Central memory CD8-positive, alpha-beta T cell (primary cell): Measurements from ENCODE around the gene KRTAP5-8.
"Not testable (repeated sequence)": the region's sequence is repeated elsewhere in the genome, so short reads cannot be mapped to it uniquely, and the experiment has no call there.

Source experiments
- ATAC-seq: fragments of 150-1000 bp; cut with Tn5 transposase; replicated peaks from 2 replicates; pipeline ENCODE4 v1.10.0; 2022; ENCODE audit warnings: mild to moderate bottlenecking, moderate FRiP score, moderate number of reproducible peaks; ENCODE audit not compliant: poor library complexity, severe bottlenecking; ENCODE audit errors: extremely low read depth
- DNase-seq, 2 donors: peaks; one replicate each; pipeline ENCODE4 v3.0.0; 2021; ENCODE audit warnings: low spot score in 2 of 2
- H3K27ac Mint-ChIP-seq: one replicate; pipeline ENCODE4 v1.8.0; 2022; ENCODE audit warnings: low read depth, mild to moderate bottlenecking, moderate library complexity, mixed read lengths
- H3K27me3 Mint-ChIP-seq: one replicate; pipeline ENCODE4 v1.8.0; 2022; ENCODE audit warnings: mixed read lengths
- H3K36me3 Mint-ChIP-seq: one replicate; pipeline ENCODE4 v1.8.0; 2022; ENCODE audit warnings: mild to moderate bottlenecking, moderate library complexity, mixed read lengths; ENCODE audit not compliant: insufficient read depth
- H3K4me1 Mint-ChIP-seq: one replicate; pipeline ENCODE4 v1.8.0; 2022; ENCODE audit warnings: mixed read lengths
- H3K4me3 Mint-ChIP-seq: one replicate; pipeline ENCODE4 v1.8.0; 2022; ENCODE audit warnings: mild to moderate bottlenecking, moderate library complexity, mixed read lengths
- H3K9me3 Mint-ChIP-seq: one replicate; pipeline ENCODE4 v1.8.0; 2022; ENCODE audit warnings: mixed read lengths

Gene KRTAP5-8

DNA sequence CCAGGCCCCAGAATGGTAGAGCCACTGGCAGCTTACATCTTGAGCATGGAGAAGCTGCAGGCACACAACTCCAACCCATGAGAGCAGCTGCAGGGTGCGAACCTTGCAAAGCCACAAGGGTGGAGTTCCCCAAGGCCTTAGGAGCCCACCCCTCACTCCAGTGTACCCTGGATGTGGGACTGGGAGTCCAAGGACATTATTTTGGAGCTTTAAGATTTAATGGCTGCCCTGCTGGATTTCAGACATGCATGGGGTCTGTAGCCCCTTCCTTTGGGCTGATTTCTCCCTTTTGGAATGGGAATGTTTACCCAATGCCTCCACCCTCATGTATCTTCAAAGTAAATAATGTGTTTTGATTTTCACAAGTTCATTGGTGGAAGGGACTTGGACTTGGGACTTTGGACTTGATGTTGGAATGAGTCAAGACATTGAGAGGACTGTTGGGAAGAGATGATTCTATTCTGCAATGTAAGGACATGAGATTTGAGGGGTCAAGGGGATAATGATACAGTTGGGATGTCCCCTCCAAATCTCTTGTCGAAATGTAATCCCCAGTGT lies 11.8 kb upstream of the KRTAP5-8 start:
- Mint-ChIP-seq H3K36me3 (no peaks in the 10 kb centered on the region), H3K4me1 (no peaks in the 10 kb centered on the region), H3K27ac (no peak overlapping the region), H3K27me3 (peaks cover 27% of the 10 kb centered on the region), H3K4me3 (no peak overlapping the region), H3K9me3 (peaks cover 7% of the 10 kb centered on the region)
- ATAC-seq (no peak), DNase-seq (no peak)

DNA sequence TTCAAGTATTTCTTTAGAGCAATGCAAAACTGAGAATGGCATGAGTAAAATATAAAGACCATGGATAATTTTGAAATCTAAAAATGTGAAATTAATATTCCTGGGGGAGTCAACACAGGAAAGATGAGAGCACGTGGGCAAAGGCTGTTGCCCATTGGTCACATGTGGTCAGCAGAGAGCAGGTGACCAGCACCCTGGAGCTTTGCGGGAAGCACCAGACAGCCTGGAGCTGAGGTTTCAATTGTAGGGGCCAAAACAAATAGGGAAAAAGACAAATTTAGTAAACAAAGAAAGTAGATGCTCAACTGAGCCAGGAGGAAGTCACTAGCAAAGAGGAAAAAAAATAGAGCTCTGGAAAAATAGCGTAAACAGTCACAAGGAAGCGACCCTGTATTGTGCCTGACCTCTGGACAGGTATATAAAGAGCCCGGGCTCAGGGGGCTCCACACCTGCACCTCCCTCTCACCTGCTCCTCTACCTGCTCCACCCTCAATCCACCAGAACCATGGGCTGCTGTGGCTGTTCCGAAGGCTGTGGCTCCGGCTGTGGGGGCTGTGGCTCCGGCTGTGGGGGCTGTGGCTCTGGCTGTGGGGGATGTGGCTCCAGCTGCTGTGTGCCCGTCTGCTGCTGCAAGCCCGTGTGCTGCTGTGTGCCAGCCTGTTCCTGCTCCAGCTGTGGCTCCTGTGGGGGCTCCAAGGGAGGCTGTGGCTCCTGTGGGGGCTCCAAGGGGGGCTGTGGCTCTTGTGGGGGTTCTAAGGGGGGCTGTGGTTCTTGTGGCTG lies 10.8 kb upstream of the KRTAP5-8 start, which contains the start of gene KRTAP5-7:
Gene KRTAP5-7, plus strand, starts transcription at position 472 of the 780 bp plus-strand sequence. Its CDS starts 34 bp downstream, at position 506.
- peaks cover 27% of the 10 kb centered on the region for H3K27me3 Mint-ChIP-seq
- H3K36me3 Mint-ChIP-seq, H3K9me3 Mint-ChIP-seq, ATAC-seq, H3K4me1 Mint-ChIP-seq, H3K4me3 Mint-ChIP-seq, H3K27ac Mint-ChIP-seq, DNase-seq: not testable (repeated sequence)

DNA sequence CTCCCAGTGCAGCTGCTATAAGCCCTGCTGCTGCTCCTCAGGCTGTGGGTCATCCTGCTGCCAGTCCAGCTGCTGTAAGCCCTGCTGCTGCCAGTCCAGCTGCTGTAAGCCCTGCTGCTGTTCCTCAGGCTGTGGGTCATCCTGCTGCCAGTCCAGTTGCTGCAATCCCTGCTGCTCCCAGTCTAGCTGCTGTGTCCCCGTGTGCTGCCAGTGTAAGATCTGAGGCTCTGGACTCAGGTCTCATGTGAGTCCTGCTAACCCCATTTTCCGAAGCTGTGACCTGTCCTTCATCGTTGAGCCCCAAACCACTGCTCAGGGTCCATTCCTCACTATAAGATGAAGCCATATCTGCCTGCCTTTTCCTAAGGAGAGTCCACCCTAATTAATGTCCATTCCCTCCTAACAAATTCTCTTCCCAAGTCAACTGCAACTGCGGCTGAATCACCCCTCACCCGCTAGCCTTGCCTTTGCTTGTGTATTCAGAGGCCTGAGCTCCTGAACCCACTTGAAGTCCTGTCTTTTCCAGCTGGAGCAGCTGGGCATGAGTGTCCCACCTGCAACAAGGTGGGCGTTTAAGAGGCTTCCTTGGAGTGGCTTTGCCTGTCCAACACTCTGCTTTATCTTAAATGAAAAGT lies 10.1 kb upstream of the KRTAP5-8 start:
- Mint-ChIP-seq H3K4me3 (no peak overlapping the region), H3K36me3 (no peaks in the 10 kb centered on the region), H3K27ac (no peak overlapping the region), H3K4me1 (no peaks in the 10 kb centered on the region), H3K9me3 (no peaks in the 10 kb centered on the region), H3K27me3 (peaks cover 27% of the 10 kb centered on the region)
- ATAC-seq (no peak), DNase-seq (no peak)

DNA sequence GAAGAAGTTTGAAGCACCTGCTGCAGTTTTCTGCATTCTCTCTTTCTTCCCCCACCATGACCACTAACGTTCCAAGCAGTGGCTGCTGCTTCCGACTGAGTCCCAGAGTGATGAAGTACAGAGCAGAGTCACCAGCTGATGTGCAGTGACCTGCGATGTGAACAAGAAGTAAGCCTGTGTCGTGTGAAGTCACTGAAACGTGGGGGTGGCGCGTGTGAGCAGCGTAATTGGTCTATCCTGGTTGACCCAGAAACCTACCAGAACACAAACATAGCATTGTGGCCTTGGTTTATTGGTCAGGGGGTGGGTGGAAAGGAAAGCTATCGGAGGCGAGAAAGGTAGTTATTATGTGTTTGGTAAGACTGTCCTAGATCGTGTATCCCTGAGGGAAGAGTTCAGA lies 7.2 kb upstream of the KRTAP5-8 start:
- Mint-ChIP-seq H3K4me1 (no peaks in the 10 kb centered on the region), H3K36me3 (no peaks in the 10 kb centered on the region), H3K4me3 (no peak overlapping the region), H3K27ac (no peak overlapping the region), H3K9me3 (no peaks in the 10 kb centered on the region), H3K27me3 (peaks cover 28% of the 10 kb centered on the region)
- no peak for DNase-seq
- no peak for ATAC-seq

DNA sequence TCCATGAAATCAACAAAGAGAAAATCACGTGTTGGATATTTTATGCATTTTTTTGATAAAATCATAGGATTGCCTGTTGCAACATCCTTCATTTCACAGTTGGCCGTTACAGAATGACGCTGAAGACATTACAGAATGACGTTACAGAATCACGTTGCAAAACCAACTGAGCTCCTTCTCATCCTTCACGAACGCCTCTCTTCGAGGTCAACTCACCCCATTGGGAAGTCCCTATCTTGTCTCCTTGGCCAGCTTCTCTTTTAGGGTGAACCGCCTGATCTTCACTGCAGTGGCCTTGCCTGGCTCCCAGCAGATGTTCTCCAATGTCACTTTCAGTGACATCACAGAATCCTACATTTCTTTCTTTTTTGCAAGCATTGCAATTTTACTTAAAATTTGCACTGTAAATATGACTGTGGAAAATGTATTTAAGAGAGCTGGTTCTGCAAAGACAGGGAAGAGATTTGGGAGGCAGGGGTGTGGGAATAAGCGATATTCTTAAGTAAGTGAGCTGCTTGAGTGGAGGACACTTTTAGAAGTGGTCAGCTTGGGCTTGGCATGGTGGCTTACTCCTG lies 5.7 kb upstream of the KRTAP5-8 start:
- no peaks in the 10 kb centered on the region for H3K9me3 Mint-ChIP-seq
- DNase-seq (no peak), ATAC-seq (no peak)
- no peaks in the 10 kb centered on the region for H3K4me1 Mint-ChIP-seq
- no peaks in the 10 kb centered on the region for H3K36me3 Mint-ChIP-seq
- peaks cover 32% of the 10 kb centered on the region for H3K27me3 Mint-ChIP-seq
- no peak overlapping the region for H3K4me3 Mint-ChIP-seq
- H3K27ac Mint-ChIP-seq, result no peak overlapping the region

DNA sequence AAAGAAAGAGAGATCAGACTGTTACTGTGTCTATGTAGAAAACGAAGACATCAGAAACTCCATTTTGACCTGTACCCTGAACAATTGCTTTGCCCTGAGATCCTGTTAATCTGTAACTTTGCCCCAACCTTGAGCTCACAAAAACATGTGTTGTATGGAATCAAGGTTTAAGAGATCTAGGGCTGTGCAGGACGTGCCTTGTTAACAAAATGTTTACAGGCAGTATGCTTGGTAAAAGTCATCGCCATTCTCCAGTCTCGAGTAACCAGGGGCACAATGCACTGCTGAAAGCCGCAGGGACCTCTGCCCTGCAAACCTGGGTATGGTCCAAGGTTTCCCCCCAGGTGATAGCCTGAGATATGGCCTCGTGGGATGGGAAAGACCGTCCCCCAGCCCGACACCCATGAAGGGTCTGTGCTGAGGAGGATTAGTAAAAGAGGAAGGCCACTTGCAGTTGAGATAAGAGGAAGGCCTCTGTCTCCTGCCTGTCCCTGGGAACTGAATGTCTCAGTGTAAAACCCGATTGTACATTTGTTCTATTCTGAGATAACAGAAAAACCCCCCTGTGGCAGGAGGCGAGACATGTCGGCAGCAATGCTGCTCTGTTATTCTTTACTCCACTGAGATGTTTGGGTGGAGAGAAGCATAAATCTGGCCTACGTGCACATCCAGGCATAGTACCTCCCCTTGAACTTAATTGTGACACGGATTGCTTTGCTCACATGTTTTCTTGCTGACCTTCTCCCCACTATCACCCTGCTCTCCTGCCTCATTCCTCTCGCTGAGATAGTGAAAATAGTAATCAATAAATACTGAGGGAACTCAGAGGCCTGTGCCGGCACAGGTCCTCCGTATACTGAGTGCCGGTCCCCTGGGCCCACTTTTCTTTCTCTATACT lies 2.9 kb upstream of the KRTAP5-8 start:
- not testable (repeated sequence) for ATAC-seq, H3K9me3 Mint-ChIP-seq, H3K27ac Mint-ChIP-seq, H3K4me3 Mint-ChIP-seq, DNase-seq, H3K36me3 Mint-ChIP-seq, H3K4me1 Mint-ChIP-seq
- peaks cover 36% of the 10 kb centered on the region for H3K27me3 Mint-ChIP-seq

DNA sequence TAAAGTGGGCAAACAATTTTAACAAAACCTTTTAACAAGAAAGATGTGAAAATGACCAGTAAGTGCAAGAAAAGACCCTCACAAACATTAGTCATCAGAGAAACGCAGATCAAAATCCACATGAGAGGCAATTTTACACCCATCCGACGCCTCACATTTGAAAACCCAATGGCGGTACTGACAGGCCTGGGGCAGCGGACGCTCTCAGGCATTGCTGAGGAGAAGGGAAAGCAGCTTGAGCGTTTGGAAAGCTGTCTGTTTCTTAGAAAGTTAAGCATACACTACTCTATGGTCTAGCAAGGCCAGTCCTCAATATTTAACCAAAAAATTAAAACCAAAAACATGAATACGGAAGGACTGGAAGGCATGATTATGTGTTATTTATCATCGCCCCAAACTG lies 2.0 kb upstream of the KRTAP5-8 start:
- DNase-seq, result no peak
- Mint-ChIP-seq H3K4me3 (no peak overlapping the region), H3K27ac (no peak overlapping the region)

DNA sequence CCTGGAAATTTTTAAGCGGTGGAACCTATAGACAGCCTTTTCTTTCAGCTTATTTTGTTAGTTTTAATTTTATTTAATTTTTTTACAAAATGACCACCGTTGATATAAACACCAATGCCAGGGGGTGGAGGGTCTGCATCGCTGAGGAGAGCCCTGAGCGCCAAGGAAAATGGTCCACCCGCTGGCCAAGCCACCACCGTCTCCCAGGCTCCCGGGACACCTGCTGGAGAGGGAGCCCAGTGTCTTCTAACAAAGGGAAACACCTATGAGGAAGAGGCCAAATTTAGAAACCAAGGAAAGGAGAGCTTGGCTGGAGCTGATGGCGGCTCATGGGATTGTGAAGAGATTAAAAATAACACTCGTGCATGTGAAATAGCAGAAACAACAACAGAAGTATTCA lies 288 bp upstream of the KRTAP5-8 start:
- DNase-seq (no peak), ATAC-seq (no peak)
- Mint-ChIP-seq H3K27me3 (peaks cover 60% of the 10 kb centered on the region), H3K4me1 (no peaks in the 10 kb centered on the region), H3K4me3 (no peak overlapping the region), H3K36me3 (no peaks in the 10 kb centered on the region), H3K9me3 (peaks cover 11% of the 10 kb centered on the region), H3K27ac (no peak overlapping the region)

More for the DNA sequence above, 2.0 kb upstream of the KRTAP5-8 start:
- H3K36me3 Mint-ChIP-seq, result no peaks in the 10 kb centered on the region
- H3K27me3 Mint-ChIP-seq, result peaks cover 42% of the 10 kb centered on the region
- no peak for ATAC-seq
- peaks cover 4% of the 10 kb centered on the region for H3K9me3 Mint-ChIP-seq
- H3K4me1 Mint-ChIP-seq, result no peaks in the 10 kb centered on the region

DNA sequence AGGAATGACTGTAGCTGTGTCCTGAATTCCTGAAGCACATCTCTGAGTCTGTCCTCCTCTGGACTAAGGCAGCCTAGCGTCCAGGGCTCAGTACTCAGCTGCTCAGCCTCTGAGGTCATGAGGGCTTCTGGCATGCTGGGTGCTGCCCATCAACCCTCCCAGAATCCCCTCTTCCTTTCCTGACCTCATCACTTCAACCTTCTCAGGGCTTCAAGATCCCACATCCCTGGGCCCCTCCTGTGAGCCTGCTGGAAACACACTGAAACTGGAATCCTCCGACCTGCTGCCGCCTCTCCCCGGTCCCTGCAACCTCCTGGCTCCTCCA lies 803 bp downstream of the KRTAP5-8 start:
- no peak overlapping the region for H3K27ac Mint-ChIP-seq
- H3K4me3 Mint-ChIP-seq, result no peak overlapping the region
- H3K9me3 Mint-ChIP-seq, result peaks cover 11% of the 10 kb centered on the region
- H3K36me3 Mint-ChIP-seq, result peaks cover 2% of the 10 kb centered on the region
- no peak for ATAC-seq
- H3K4me1 Mint-ChIP-seq, result peaks cover 7% of the 10 kb centered on the region
- no peak for DNase-seq
- peaks cover 68% of the 10 kb centered on the region for H3K27me3 Mint-ChIP-seq

DNA sequence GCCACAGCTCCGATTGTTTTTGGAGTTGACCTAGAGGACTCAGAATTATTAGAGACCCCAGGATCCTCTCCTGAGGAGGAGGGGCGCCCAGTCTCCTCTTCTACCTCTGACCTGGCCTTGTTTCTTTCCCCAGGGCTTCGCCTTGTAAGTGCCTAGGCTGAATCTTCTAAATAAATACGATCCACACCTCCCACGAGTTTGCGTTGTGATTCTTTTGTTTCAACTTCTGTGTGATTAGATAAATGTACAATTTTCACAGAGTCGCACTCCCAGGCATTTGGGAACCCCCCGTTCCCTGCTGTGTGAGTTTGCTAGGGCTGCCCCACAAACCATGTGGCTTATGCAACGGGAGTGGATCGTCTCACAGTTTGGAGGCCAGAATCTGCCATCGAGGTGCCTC lies 1.2 kb downstream of the KRTAP5-8 start:
- Mint-ChIP-seq H3K27ac (no peak overlapping the region), H3K36me3 (peaks cover 2% of the 10 kb centered on the region), H3K27me3 (peaks cover 68% of the 10 kb centered on the region), H3K4me3 (no peak overlapping the region), H3K9me3 (peaks cover 11% of the 10 kb centered on the region), H3K4me1 (peaks cover 11% of the 10 kb centered on the region)
- DNase-seq (no peak), ATAC-seq (no peak)

DNA sequence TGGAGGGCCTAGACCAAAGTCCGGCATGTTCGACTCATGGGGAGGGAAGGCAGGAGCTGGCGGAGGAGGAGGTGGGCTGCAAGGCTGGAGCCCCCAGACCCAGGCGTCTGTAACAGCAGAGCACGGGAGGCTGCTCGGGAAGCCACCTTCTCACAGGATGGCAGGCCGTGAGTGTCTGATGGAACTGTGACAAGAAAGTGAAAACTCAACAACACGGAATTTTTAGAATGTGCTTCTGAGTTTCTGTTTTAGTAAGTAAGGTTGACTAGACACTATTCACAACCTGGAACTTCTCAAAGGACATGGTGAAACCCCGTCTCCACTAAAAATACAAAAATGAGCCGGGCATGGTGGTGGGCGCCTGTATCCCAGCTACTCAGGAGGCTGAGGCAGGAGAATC lies 2.1 kb downstream of the KRTAP5-8 start:
- not testable (repeated sequence) for ATAC-seq, H3K36me3 Mint-ChIP-seq, H3K4me3 Mint-ChIP-seq, DNase-seq, H3K27ac Mint-ChIP-seq
- H3K4me1 Mint-ChIP-seq, result peaks cover 15% of the 10 kb centered on the region
- H3K9me3 Mint-ChIP-seq, result peaks cover 11% of the 10 kb centered on the region
- peaks cover 72% of the 10 kb centered on the region for H3K27me3 Mint-ChIP-seq
